HG03196 (cell line): ENCODE data around the gene TRIM9.
"Not testable (repeated sequence)": the region's sequence is repeated elsewhere in the genome, so short reads cannot be mapped to it uniquely, and the experiment has no call there.

ENCODE experiments used
- ATAC-seq: cut with Tn5 transposase; IDR thresholded peaks from one replicate; pipeline ENCODE4 v1.9.1; 2021; ENCODE audit not compliant: unreplicated experiment

TRIM9 gene

DNA sequence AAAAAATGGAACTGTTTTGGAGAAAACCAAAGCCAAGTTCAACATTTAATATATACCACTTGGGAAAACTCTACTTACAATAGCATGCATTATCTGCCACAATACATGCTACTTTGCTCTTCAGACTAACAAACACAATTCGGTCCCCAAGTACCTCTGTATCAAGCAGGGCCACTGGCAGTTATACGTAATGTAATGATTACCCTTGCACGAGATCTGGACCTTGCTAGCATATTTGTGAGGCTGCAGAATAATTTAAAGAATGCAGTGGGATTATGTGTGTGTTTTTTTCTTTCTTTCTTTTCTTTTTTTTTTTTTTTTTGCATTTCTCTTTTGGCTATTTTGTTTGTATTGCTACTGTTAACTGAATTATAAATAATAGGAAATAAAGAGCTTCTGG is 127.8 kb downstream of the TRIM9 start:
- no peak for ATAC-seq

DNA sequence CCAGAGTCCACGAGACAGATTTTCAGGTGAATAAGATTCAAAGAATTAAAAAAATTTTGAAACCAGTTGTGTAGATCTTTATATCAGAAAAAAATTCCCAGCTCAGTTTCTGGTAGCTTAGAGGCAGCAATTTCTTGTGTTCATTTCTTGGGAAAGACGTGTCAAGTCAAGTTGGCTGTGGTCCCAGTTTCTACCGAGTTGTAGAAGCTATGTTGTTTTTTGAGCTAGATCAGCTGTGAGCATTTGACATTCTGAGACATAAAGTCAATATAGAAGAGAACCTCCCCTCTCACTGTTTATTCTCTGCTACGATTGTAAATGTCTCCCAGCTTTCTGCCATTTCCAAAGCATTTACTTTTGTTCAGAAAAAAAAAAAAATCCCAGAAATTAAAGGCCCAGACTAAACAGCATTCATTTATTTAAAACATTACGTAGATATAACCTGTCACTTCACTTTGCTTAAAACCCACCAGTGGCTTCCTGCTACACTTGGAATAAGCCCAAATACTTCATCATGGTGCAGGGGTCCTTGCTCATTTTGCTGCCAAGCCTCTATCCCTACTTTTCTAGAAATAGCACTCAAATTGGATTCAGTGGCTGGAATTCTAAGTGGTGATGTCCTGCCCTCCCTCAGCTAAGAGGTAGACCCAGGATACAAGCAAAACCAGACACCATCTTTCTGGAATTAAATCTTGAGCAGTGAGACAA is 130.1 kb downstream of the TRIM9 start:
- no peak for ATAC-seq

DNA sequence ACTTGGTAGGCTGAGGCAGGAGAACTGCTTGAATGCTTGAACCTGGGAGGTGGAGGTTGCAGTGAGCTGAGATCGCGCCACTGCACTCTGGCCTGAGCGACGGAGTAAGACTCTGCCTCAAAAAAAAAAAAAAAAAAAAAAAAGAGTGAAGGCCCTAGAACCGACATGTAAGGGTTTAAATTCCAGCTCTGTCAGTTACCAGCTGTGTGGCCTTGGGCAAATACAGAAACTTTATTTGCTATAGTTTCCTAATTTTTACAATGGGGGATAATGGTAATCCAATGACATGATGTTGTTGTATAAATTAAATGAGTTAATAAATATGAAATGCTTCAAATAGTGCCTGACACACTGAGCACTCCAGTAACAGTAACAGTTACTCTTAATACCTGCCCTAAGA is 131.0 kb downstream of the TRIM9 start:
- no peak for ATAC-seq

DNA sequence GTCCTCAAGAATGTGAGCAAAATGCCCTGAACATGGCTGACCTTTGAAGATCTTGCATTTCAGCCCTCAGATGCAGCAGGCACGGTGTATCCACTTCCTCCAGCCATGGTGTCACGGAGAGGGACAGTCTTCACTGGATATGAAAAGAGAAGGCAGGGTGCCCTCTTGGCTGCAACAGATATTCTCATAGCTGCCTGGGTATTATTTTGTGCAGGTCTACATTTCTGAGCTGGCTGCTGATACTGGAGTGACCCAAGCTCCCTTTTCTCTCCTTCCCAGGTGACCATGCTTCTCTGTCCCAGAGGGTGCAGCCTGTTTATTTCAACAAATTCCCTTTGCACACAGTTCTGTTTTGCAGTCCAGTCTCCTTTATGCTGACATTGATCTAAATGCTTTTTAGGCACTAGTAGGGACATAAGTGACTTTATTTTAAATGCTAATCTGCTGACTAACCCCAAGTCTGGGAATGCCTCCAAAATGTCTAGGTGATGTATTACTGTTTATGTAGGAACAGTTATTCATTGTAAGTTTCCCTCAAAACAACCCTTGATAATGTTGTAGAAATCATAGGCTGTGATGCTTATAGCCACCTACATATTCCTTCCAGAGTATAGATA is 133.2 kb downstream of the TRIM9 start:
- no peak for ATAC-seq

DNA sequence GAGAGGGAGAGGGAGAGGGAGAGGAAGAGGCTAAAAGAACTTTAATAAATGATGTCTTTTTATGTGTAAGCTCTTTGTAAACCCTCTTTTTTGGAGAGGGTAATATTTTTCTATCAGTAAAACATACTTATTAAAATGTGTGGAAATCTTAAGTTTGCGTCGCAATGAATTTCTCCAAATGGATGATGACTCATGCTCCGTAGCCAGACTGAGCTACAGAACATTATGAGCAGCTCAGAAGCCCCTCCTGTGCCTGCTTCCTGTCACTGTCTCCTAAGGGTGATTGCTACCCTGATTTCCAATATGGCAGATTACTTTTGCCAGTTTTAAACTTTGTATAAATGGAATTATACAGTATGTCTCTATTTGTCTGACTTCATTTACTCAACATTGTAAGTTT is 137.6 kb downstream of the TRIM9 start:
- no peak for ATAC-seq

DNA sequence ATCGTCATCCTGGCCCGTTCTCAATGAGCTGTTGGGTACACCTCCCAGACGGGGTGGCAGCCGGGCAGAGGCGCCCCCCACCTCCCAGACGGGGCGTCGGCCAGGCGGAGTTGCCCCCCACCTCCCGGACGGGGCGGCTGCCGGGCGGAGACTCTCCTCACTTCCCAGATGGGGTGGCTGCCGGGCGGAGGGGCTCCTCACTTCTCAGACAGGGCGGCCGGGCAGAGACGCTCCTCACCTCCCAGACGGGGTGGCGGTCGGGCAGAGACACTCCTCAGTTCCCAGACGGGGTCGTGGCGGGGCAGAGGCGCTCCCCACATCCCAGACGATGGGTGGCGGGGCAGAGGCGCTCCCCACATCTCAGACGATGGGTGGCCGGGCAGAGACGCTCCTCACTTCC is 138.5 kb downstream of the TRIM9 start:
- not testable (repeated sequence) for ATAC-seq

DNA sequence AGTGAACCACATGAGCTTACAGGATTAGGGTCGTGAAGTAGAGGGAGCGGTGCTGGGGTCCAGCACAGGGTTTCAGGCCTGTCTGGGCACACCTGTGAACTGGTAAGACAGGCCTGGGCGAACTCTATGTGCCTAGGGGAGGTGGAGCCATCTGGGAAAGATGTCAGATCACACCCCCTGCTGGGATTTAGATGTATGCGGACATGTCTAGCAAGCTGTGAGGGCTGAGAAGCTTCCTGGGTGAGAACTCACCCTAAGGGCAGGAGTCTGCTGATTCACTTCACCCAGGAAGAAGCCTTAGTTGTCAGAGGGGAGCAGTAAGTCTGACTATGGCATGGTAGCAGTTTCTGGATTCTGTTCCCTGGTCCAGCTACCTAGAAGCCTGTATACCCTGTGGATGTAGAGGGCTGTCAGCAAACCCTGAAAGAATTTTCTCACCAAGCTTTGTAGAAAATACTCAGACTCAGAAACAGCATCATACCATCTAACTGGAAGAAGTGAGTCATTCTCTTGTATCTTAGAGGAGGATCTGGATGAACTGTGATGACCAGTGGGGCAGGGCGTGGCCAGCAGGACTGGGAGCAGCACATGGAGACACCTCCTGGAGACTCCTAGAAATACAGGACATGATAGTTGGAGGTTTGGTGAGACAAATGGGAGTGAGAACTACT is 139.4 kb downstream of the TRIM9 start:
- no peak for ATAC-seq

DNA sequence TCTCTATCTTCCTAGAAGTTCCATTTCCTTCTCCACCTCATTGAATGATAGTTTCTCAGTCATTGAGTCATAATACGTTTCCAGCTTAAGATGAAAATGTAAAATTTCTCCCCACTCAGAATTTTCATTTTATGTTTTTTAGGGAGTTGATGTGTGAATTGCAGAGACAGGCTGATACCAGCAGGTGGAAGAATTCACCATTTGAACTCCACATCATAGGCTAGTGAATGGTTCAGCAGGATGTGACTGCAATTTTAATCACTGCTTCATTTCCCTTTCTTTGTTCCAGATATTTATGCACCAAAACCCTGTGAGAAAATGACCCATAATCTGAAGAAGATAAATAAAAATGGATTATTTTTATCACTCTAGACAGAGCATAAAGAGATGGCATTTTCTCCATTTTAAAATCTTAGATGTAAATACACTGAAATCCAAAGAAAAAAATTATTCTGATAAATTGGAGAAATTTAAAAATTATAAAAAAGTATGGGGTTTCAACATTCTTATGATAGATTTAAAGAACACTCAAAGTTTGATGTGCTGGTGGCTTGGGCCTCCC is 140.0 kb downstream of the TRIM9 start:
- ATAC-seq: no peak

DNA sequence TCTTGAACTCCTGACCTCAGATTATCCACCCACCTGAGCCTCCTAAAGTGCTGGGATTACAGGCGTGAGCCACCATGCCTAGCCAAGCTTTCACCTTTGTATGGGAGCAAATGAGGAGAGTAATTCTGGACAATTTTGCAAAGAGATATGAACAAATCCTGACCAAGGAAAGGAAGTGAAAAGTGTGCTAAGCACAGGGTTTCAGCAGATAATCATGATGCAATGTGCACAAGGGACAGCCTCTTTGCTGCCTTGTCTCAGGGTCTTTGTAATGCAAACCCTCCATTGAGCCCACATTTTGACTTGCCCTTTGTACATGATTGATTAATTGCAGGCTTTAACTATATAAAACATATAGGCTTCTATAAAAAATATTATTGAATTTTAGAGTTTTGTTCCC is 141.4 kb downstream of the TRIM9 start:
- ATAC-seq: no peak

DNA sequence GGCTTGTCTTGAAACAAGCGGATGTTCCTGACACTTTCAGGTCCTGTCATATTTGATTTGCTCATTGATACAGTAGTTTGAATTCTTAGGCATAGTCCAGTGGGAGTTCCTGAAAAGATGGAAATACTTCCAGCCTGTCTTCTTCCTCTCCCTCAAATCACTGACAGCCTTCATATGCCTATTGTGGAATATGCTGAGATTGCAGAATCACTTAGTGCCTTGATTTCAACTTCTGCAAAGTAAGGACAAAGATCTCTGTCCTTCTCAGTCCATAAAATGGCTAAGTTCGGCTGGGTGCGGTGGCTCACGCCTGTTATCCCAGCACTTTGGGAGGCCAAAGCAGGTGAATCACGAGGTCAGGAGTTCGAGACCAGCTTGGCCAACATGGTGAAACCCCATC is 143.9 kb downstream of the TRIM9 start:
- ATAC-seq: no peak

DNA sequence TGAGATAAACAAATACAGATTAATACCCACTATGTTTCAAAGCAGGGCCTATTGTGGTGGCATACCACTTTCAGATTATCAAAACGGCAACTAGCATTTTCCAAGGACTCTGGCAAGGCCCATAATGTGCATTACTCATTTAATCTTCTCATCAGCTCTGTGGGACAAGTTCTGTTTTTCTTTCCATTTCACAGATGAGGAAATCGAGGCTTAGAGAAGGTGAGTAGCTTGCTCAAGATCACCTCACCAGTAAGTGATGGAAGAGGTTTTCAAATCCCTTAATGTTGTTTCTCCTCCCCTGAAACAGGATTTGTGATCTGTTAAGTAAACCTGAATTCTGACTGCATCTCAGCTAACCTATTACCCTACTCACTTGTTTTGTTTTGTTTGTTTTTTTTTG is 146.7 kb downstream of the TRIM9 start:
- no peak for ATAC-seq

DNA sequence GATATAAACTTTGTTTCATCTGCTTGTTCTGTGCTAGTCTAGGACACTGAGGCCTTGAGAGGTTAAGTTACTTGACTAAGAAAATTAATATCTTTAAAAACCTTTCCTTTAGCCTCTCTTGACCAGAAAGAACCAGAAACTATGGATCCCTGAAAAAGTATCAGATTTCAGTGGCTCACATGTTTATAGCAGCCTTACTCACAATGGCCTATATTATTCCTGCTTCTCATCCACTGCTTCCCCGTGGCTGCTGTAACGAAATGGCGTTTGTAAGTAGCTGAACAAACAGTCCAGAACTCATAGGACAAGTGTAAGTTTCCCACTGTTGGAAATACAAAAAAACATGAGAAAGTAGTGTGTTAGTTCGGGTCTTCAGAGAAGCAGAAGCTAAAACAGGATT is 147.5 kb downstream of the TRIM9 start:
- ATAC-seq: no peak

DNA sequence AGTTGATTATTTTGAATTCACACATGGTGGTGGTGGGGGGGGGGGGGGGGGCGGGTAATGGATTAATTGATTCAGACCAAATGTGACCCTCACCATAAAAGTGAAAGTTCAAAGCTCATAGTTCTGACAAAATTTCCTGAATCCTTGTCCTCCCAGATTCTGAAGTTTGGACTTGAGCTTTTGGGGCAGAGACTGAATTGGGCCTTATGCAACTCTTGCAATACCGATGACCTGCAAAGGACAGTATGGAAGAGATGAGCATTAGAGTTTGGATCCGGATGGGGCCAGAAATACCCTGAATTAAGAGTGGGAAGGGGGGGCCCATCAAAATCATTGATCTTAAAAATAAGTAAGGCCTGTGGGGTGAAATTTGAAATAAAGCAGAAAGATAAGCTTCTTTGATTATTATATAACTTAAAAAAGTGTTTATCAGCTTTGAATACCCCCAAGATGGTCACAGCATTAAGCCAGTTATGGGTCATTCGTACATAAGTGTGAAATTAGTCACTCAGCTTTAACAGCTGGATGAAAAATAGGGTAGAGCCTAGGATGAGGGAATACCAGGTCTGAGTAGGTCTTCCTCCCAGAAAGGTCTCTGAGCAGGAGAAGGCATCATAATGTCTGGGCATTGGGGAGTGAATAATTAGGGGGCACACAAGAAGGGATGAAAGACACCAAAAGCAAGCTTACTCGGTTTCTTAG is 148.5 kb downstream of the TRIM9 start:
- no peak for ATAC-seq

DNA sequence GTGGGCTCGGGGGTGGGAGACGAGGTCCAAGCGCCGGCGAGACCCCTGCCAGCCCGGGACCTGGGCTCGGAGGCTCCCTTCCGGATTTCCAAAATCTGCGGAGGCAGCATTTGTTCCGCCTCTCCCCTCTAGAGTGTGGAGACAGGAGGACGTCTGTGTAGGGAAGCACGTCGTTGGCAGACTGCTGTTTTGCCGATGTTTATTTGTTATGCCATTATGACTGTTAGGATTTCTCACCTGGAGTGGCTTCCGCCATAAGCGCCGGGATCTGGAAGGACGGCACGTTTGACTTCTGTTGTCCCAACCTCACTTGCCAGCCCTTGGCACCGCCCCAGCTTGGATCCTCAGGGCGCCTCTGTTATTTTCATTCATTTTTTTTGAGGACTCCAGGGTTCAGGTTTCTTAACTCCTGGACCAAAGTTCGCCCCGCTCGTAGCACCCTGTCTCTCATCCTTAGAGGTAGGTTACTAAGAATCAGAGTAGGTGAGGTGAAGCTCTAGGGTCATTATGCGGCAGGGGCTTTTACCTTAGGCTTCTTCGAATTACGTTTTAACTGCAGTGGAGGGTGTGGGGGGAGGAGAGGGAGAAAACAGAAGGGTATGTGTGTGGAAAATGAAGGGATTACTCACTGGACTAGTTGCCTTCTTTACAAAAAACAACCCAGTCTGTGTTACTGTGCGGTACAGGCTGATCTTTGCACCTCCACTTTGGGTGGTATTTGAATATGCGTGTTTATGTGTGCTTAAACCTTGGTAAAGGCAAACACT is 150.1 kb downstream of the TRIM9 start:
- no peak for ATAC-seq

DNA sequence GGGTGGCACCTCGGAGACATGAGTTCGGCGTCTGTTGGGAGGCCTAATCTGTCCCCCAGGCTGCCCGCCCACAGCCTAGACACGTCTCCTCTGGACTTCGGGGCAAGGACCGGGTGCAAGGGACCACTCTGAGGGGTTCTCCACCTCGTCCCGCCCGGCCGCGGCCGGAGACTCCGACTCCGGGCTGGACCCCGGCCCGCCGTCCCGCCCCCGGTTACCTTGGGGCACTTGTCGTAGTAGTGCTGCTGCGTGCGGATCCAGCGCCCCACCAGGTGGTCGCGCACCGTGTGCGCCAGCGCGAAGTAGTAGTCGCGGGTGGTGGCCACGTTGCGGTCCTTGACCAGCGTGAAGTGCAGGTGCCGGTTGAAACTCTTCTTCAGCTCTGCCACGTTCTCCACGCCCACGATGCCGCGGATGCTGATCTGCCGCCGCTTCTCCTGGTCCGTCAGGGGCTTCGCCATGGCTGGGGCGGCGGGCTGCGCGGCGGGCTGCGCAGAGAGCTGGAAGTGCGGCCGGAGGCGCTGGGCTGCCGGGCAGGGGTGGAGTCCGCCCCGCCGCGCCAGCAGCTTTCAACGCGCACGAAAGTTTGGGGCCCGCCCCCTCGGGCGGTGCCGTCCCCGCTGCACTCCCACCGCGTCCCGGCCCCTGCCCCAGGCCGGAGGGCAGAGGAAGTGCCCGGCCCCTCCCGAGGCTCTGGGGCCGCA is 150.8 kb downstream of the TRIM9 start, which contains the start of gene PYGL:
PYGL (minus strand) TSS at position 541 of the 704 bp plus-strand sequence; CDS start at position 461, 80 bp downstream.
- ATAC-seq: no peak

DNA sequence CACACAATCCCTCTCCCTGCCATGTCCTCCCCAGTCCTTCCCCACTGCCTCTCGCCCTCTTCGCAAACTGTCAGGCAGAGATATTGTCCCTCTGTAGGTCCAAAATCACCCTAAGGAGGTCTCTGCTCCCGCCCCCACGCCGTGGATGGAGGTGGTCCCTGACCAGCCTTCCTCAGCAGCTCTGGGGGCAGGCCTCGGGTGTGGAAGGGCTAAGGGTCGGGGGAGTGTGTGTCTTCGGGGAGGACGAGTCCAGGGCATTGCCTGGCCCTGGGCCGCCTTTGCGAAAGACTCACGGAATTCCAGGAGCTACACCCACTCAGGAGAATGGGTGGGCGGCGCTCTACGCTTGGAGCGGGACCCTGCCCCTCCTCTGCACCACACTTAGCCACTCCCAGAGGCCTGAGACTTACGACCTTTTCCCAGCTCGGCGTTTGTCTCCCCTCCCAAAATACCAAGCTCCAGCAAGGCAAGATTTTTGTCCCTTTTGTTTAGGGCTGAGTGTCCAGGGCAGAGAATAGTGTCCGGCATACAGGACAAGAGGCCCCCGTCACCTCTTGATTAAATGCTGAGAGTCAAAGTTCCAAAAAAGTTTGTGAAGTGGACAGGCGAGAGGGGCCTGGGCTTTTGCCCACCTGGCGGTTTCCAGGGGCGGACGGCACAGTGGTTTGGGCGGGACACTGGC is 151.5 kb downstream of the TRIM9 start:
- ATAC-seq: no peak

DNA sequence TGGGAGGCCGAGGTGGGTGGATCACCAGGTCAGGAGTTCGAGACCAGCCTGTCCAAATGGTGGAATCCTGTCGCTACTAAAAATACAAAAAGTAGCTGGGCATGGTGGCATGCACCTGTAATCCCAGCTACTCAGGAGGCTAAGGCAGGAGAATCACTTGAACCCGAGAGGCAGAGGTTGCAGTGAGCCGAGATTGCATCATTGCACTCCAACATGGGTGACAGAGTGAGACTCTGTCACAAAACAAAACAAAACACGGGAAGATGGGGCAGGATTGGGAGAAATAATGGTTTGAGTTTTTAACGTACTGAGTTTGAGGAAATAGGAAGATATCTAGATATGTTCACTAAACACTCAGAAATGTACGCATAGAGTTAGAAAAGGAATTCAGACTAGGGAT is 153.3 kb downstream of the TRIM9 start:
- not testable (repeated sequence) for ATAC-seq

DNA sequence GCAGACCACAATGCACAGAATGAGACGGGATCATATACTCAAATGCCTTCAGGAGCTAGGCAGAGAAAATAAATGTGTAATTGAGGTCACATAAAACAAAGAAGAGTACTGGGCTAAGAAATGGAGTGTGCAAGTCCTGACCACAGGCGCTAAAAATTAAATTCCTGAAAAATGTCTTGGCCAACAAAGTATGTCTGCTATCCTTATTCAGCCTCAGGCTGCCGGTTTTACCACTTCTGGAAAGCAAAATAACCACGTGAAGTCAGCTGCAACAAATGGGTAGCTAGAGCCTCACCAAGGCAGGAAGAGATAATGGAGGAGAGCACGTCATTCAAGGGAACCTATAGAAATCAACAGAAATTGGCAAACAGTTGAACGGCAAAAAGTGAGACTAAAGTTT is 153.8 kb downstream of the TRIM9 start:
- ATAC-seq: no peak

DNA sequence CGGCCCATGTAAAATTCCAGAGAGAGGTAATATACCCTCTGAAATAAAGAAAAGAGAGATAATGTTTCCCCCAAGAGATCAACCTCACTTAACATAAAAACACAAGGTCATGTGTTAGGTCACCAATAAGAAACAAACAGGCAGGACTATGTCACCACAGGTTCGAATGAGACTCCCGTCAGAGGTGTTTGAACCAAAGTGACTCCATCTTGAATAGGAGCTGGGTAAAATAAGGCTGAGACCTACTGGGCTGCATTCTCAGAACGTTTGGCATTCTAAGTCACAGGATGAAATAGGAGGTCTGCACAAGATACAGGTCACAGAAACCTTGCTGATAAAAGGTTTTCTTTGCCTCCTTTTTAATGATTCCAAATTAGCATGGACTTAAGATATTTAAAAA is 157.1 kb downstream of the TRIM9 start:
- no peak for ATAC-seq
